K562 (cell line): ENCODE measurements around the gene RTL10. TPM values are rescaled to one million over a fixed set of nuclear protein-coding genes. Genes with fewer than 3 reads are reported as not detected.
A peak's percentile ranks its signal among the peaks of the same experiment; 100 is the strongest.

ENCODE experiments used
- ATF7 ChIP-seq: fragments of 450-650 bp; IDR thresholded peaks from 2 replicates; pipeline ENCODE4 v1.7.1; 2014; ENCODE audit warnings: mild to moderate bottlenecking, moderate library complexity
- BRF2 ChIP-seq: IDR thresholded peaks from 3 replicates; pipeline ENCODE4 v1.6.1; 2011; ENCODE audit warnings: borderline replicate concordance, mild to moderate bottlenecking; ENCODE audit not compliant: insufficient read length, insufficient read depth
- CCNT2 ChIP-seq: IDR thresholded peaks from 2 replicates; pipeline ENCODE4 v1.6.1; 2011; ENCODE audit warnings: borderline replicate concordance, low read depth, mild to moderate bottlenecking, moderate library complexity, mixed read lengths, low read length; ENCODE audit not compliant: insufficient read length; ENCODE audit errors: extremely low read depth
- CHAMP1 ChIP-seq: fragments of 450-650 bp; IDR thresholded peaks from 2 replicates; pipeline ENCODE4 v1.6.1; 2016; ENCODE audit warnings: mild to moderate bottlenecking
- FOXA3 ChIP-seq, 2 experiments: fragments of 450-650 bp in 1 of 2; sonication (generic) in 1 of 2; formaldehyde crosslinking; IDR thresholded peaks in 1 of 2; conservative IDR thresholded peaks in 1 of 2; 2 replicates each; pipeline versions ENCODE4 v1.4.0 to v1.8.0; 2020 to 2022; ENCODE audit warnings: mild to moderate bottlenecking in 2 of 2, missing genetic modification reagents in 1 of 2
- GMEB1 ChIP-seq: fragments of 250-450 bp; sonication (Bioruptor Pico); IDR thresholded peaks from 2 replicates; pipeline ENCODE4 v1.4.0; 2020; ENCODE audit warnings: mild to moderate bottlenecking
- HBP1 ChIP-seq: fragments of 450-650 bp; formaldehyde crosslinking; IDR thresholded peaks from 2 replicates; pipeline ENCODE4 v1.4.0; 2022; ENCODE audit warnings: missing genetic modification characterization
- HNRNPLL ChIP-seq: fragments of 200-400 bp; formaldehyde crosslinking; IDR thresholded peaks from 2 replicates; pipeline ENCODE4 v1.6.1; 2017; ENCODE audit warnings: low read length, low read depth, mild to moderate bottlenecking; ENCODE audit not compliant: poor library complexity, severe bottlenecking
- KAT2B ChIP-seq: IDR thresholded peaks from one replicate; pipeline ENCODE4 v1.6.1; 2012; ENCODE audit warnings: low read depth, mild to moderate bottlenecking, control low read depth, inconsistent platforms, low read length, moderate library complexity
- MAX ChIP-seq: sonication (generic); formaldehyde crosslinking; IDR thresholded peaks from 2 replicates; pipeline ENCODE4 v1.9.0; 2022; ENCODE audit warnings: mild to moderate bottlenecking, missing genetic modification reagents
- MTA2 ChIP-seq: fragments of 450-650 bp; IDR thresholded peaks from 2 replicates; pipeline ENCODE4 v1.6.1; 2016; ENCODE audit warnings: low read depth
- RFX1 ChIP-seq: fragments of 450-650 bp; IDR thresholded peaks from 2 replicates; pipeline ENCODE4 v1.6.1; 2016; ENCODE audit warnings: mild to moderate bottlenecking, moderate library complexity
- SAP30 ChIP-seq: fragments of 200-600 bp; sonication (generic); IDR thresholded peaks from 2 replicates; pipeline ENCODE4 v1.6.1; 2012; ENCODE audit warnings: borderline replicate concordance, low read depth, mild to moderate bottlenecking, moderate library complexity, low read length, control low read depth, inconsistent platforms; ENCODE audit not compliant: insufficient read depth, poor library complexity, severe bottlenecking
- SMAD2 ChIP-seq: fragments of 150-350 bp; IDR thresholded peaks from 2 replicates; pipeline ENCODE4 v1.6.1; 2014; ENCODE audit warnings: low read depth, mild to moderate bottlenecking, low read length
- THRA ChIP-seq: fragments of 450-650 bp; IDR thresholded peaks from 2 replicates; pipeline ENCODE4 v1.6.1; 2017; ENCODE audit warnings: mild to moderate bottlenecking, moderate library complexity
- U2AF1 ChIP-seq: fragments of 200-400 bp; formaldehyde crosslinking; optimal IDR thresholded peaks from 2 replicates; pipeline ENCODE3; 2017; ENCODE audit warnings: mild to moderate bottlenecking, low read depth, low read length, moderate library complexity
- YBX1 ChIP-seq: fragments of 450-650 bp; IDR thresholded peaks from 2 replicates; pipeline ENCODE4 v1.7.1; 2016; ENCODE audit warnings: mild to moderate bottlenecking
- ZNF140 ChIP-seq: fragments of 250-450 bp; sonication (Bioruptor Pico); IDR thresholded peaks from 2 replicates; pipeline ENCODE4 v1.8.0; 2021; ENCODE audit warnings: moderate library complexity, mild to moderate bottlenecking, inconsistent platforms
- ZNF253 ChIP-seq: fragments of 250-450 bp; sonication (Bioruptor Pico); conservative IDR thresholded peaks from 2 replicates; pipeline ENCODE4 v1.6.1; 2021; ENCODE audit warnings: mild to moderate bottlenecking
- polyA plus RNA-seq, 8 experiments: library from polyadenylated mRNA; depleted of rRNA in 4 of 8; stranded (reverse) in 5 of 8; unstranded in 3 of 8; fragments of >200 nt; fragmentation: Nextera tagmentation in 2 of 8; fragmentation: Illumina TruSeq in 1 of 8; extraction: Ambion mirVana in 2 of 8; extraction: Trizol in 1 of 8; gene quantifications; 2 replicates each; pipeline versions ENCODE4 v1.2.1 to v1.2.3, GENCODE V29; 2011 to 2014; ENCODE audit warnings: inconsistent platforms in 1 of 8, missing spikeins in 1 of 8
- total RNA-seq, 7 experiments: library from RNA; depleted of rRNA in 6 of 7; stranded (reverse); fragments of >200 nt in 6 of 7; fragmentation: Illumina TruSeq in 2 of 7; extraction: Trizol in 2 of 7; gene quantifications; 2 replicates each; pipeline versions ENCODE4 v1.2.1 to v1.2.3, GENCODE V29; 2011 to 2021; ENCODE audit warnings: low replicate concordance in 1 of 7

The RTL10 gene
- total and polyA plus RNA-seq, 9 of the 15 experiments (the other 6 are each of a cell fraction or from before 2014, with no cell fraction given), result 19.8 to 75.5 (median 32.5) TPM

GRCh38 chr22:19827341-19828034, 27.2 kb downstream of the RTL10 start (continued):
- no peak for TF ChIP-seq CHAMP1
- no peak for TF ChIP-seq KAT2B
- TF ChIP-seq HNRNPLL, result no peak
- no peak for TF ChIP-seq SAP30
- no peak for TF ChIP-seq MTA2
- TF ChIP-seq THRA, result no peak
- TF ChIP-seq MAX (CRISPR knock-in tag), result no peak
- TF ChIP-seq FOXA3 (CRISPR knock-in tag; conservative IDR thresholded peaks at IDR 0.05 in 1 of 2, IDR thresholded peaks at IDR 0.05 in 1 of 2), result no peak
- no peak for TF ChIP-seq GMEB1 (CRISPR knock-in tag)
- TF ChIP-seq CCNT2, result no peak
- no peak for TF ChIP-seq YBX1
- TF ChIP-seq ZNF140 (CRISPR knock-in tag), result no peak
- 0 out of 2 replicates have a peak, but pooled peaks have one; percentile 1 for TF ChIP-seq HBP1
- no peak for TF ChIP-seq ZNF253 (CRISPR knock-in tag)
- TF ChIP-seq SMAD2, result no peak
- TF ChIP-seq BRF2, result no peak
- no peak for TF ChIP-seq U2AF1
- peak; percentile 33; the same call in 1 of the 2 replicates for TF ChIP-seq ATF7
- no peak for TF ChIP-seq RFX1
